PC-9 (cell line): ENCODE data around the gene ZSCAN16. TPM values are rescaled to one million over a fixed set of nuclear protein-coding genes. Genes with fewer than 3 reads are reported as not detected.

ENCODE experiments used
- BruUV-seq: library from RNA; stranded (reverse); fragments of 400-500 nt; replicated peaks from 2 replicates; lab custom pipeline; 2021; lab: Mats Ljungman, UMichigan
- CTCF ChIA-PET: fragments of 300-600 bp; sonication (Branson Sonifier 250); formaldehyde crosslinking; loops from one replicate; lab custom pipeline; 2022; ENCODE audit warnings: antibody characterized with exemption; lab: Charles Lee
- POLR2A ChIA-PET: fragments of 300-600 bp; sonication (Branson Sonifier 250); formaldehyde crosslinking; loops from one replicate; lab custom pipeline; 2022; ENCODE audit warnings: antibody characterized with exemption; ENCODE audit not compliant: unreplicated experiment; lab: Charles Lee
- DNase-seq, 2 experiments: peaks; one replicate each; pipeline versions ENCODE4 v3.0.0 to v3.0.0-alpha.2; 2015 to 2022; ENCODE audit warnings: mixed read lengths in 1 of 2
- H2AFZ ChIP-seq: fragments of 200-600 bp; sonication (generic); 2 replicates; pipeline ENCODE4 v1.8.1; 2017; ENCODE audit warnings: antibody characterized with exemption
- H3F3A ChIP-seq: fragments of 200-600 bp; sonication (generic); 2 replicates; pipeline ENCODE4 v1.8.1; 2017; ENCODE audit warnings: antibody characterized with exemption, mild to moderate bottlenecking, low read depth; ENCODE audit not compliant: insufficient read depth
- H3K27ac ChIP-seq: fragments of 200-600 bp; sonication (generic); 2 replicates; pipeline ENCODE4 v1.6.1; 2016; ENCODE audit warnings: mixed run types
- H3K27me3 ChIP-seq: fragments of 200-600 bp; sonication (generic); 2 replicates; pipeline ENCODE4 v1.6.1; 2016; ENCODE audit warnings: low read depth, mixed run types; ENCODE audit not compliant: insufficient read depth
- H3K36me3 ChIP-seq: fragments of 200-600 bp; sonication (generic); 2 replicates; pipeline ENCODE4 v1.6.1; 2016; ENCODE audit warnings: low read depth, mixed run types
- H3K4me1 ChIP-seq: fragments of 200-600 bp; sonication (generic); replicated peaks from 2 replicates; pipeline ENCODE4 v1.6.1; 2016; ENCODE audit warnings: mixed run types; ENCODE audit not compliant: insufficient read depth
- H3K4me2 ChIP-seq: fragments of 200-600 bp; sonication (generic); 2 replicates; pipeline ENCODE4 v1.6.1; 2017; ENCODE audit warnings: mixed run types
- H3K4me3 ChIP-seq: fragments of 200-600 bp; sonication (generic); 2 replicates; pipeline ENCODE4 v1.6.1; 2016; ENCODE audit warnings: mixed run types
- H3K79me2 ChIP-seq: fragments of 200-600 bp; sonication (generic); 2 replicates; pipeline ENCODE4 v1.6.1; 2017; ENCODE audit warnings: low read depth, mixed run types
- H3K9me2 ChIP-seq: fragments of 200-600 bp; sonication (generic); 2 replicates; pipeline ENCODE4 v1.8.1; 2017; ENCODE audit warnings: mild to moderate bottlenecking; ENCODE audit not compliant: insufficient read depth
- H3K9me3 ChIP-seq: fragments of 200-600 bp; sonication (generic); 2 replicates; pipeline ENCODE4 v1.8.1; 2016; ENCODE audit warnings: low read depth; ENCODE audit not compliant: insufficient read depth
- H4K20me1 ChIP-seq: fragments of 200-600 bp; sonication (generic); 2 replicates; pipeline ENCODE4 v1.8.1; 2017; ENCODE audit not compliant: insufficient read depth
- EZH2 ChIP-seq: fragments of 200-600 bp; sonication (generic); IDR thresholded peaks from 2 replicates; pipeline ENCODE4 v1.8.0; 2017; ENCODE audit warnings: antibody characterized with exemption, low read depth
- intact Hi-C: fragments of 100-400 bp; cut with micrococcal nuclease; formaldehyde crosslinking; loops from one replicate; pipeline ENCODE4 v1.10.0; 2022; ENCODE audit not compliant: unreplicated experiment
- total RNA-seq: library from RNA; stranded (reverse); gene quantifications from 2 replicates; pipeline ENCODE4 v1.2.3, GENCODE V29; 2021
- TF ChIP-seq, protein P1 (sequence below): fragments of 200-600 bp; sonication (generic); conservative IDR thresholded peaks from 2 replicates; pipeline ENCODE4 v1.6.1; 2017; ENCODE audit warnings: mixed run types, antibody characterized with exemption, mild to moderate bottlenecking, moderate library complexity

ZSCAN16 gene
- total RNA-seq, 1 experiment from 2014 or later, result 5.6 TPM

DNA sequence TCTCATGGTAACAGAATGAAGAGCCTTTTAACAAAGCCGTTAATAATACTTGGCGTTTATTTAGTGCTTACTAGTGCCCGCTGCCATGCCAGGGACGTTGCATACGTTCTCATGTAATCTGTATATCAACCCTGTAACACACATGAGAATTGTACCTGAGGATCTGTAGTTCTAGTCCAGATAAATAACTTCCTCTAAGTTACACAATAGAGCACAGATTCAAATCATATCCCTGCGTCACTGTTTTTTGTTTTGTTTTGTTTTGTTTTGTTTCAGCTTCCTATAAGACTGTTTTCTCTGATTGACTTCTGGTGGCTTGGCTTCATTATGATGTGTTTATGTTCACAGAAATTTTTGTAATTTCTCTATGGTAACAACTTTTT is 553 bp downstream of the ZSCAN16 start:
- no peak for DNase-seq
- Histone ChIP-seq H3K36me3 (peaks cover 10% of the 10 kb centered on the region; the same call in 1 of the 2 replicates), H3K9me2 (no peaks in the 10 kb centered on the region), H3K4me3 (peak overlapping the region; percentile 64), H3K27me3 (no peaks in the 10 kb centered on the region), H4K20me1 (no peaks in the 10 kb centered on the region), H3K9me3 (no peaks in the 10 kb centered on the region), H3K27ac (0 out of 2 replicates have a peak overlapping the region, but pooled peaks have one; percentile 7), H3F3A (peaks cover 4% of the 10 kb centered on the region; the same call in 1 of the 2 replicates), H3K79me2 (peaks cover 25% of the 10 kb centered on the region), H3K4me1 (peaks cover 7% of the 10 kb centered on the region), H3K4me2 (peak overlapping the region; percentile 85), H2AFZ (peak overlapping the region; percentile 96)
- no TSS peak for BruUV-seq
- ChIA-PET POLR2A (interaction anchor here (0.5 to 1.2 kb wide), 5 partner anchors 17 to 873 kb away, joined by 3 to 9 read pairs (median 8); partner anchors contain the start of gene ZKSCAN8), CTCF (interaction anchor here (0.6 to 1.1 kb wide), 2 partner anchors 417 to 468 kb away, joined by 3 to 5 read pairs; no protein-coding TSS in a partner anchor)
- intact Hi-C loops, result no loop called here
- TF ChIP-seq, protein P1, sequence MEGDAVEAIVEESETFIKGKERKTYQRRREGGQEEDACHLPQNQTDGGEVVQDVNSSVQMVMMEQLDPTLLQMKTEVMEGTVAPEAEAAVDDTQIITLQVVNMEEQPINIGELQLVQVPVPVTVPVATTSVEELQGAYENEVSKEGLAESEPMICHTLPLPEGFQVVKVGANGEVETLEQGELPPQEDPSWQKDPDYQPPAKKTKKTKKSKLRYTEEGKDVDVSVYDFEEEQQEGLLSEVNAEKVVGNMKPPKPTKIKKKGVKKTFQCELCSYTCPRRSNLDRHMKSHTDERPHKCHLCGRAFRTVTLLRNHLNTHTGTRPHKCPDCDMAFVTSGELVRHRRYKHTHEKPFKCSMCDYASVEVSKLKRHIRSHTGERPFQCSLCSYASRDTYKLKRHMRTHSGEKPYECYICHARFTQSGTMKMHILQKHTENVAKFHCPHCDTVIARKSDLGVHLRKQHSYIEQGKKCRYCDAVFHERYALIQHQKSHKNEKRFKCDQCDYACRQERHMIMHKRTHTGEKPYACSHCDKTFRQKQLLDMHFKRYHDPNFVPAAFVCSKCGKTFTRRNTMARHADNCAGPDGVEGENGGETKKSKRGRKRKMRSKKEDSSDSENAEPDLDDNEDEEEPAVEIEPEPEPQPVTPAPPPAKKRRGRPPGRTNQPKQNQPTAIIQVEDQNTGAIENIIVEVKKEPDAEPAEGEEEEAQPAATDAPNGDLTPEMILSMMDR, result no peak
- TF ChIP-seq EZH2, result no peak

DNA sequence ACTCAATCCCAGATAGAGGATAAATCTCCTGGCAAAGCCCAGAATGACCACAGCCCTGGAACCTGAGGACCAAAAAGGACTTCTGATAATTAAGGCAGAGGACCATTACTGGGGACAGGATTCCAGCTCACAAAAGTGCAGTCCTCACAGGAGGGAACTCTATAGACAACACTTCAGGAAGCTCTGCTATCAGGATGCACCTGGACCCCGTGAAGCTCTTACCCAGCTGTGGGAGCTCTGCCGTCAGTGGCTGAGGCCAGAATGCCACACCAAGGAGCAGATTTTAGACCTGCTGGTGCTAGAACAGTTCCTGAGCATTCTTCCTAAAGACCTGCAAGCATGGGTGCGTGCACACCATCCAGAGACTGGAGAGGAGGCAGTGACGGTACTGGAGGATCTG is 992 bp downstream of the ZSCAN16 start:
- peak overlapping the region; percentile 85 for H3K4me2 ChIP-seq
- H3K4me1 ChIP-seq, result peaks cover 7% of the 10 kb centered on the region
- no peaks in the 10 kb centered on the region for H3K27me3 ChIP-seq
- no peaks in the 10 kb centered on the region for H3K9me3 ChIP-seq
- no peak for DNase-seq
- H2AFZ ChIP-seq, result peak overlapping the region; percentile 96; the same call in 1 of the 2 replicates
- intact Hi-C loops, result no loop called here
- H4K20me1 ChIP-seq, result no peaks in the 10 kb centered on the region
- CTCF ChIA-PET, result interaction anchor here (0.6 kb wide), 1 partner anchor 467 kb away, joined by 3 read pairs; no protein-coding TSS in a partner anchor
- no peaks in the 10 kb centered on the region for H3K9me2 ChIP-seq
- peaks cover 10% of the 10 kb centered on the region; the same call in 1 of the 2 replicates for H3K36me3 ChIP-seq
- H3K27ac ChIP-seq, result 0 out of 2 replicates have a peak overlapping the region, but pooled peaks have one; percentile 7
- BruUV-seq, result no TSS peak
- peak overlapping the region; percentile 64 for H3K4me3 ChIP-seq
- peaks cover 4% of the 10 kb centered on the region; the same call in 1 of the 2 replicates for H3F3A ChIP-seq
- POLR2A ChIA-PET, result interaction anchor here (0.6 to 0.7 kb wide), 2 partner anchors 142 to 874 kb away, joined by 8 to 9 read pairs; no protein-coding TSS in a partner anchor
- TF ChIP-seq, protein P1, result no peak
- TF ChIP-seq EZH2, result no peak
- peaks cover 25% of the 10 kb centered on the region for H3K79me2 ChIP-seq

DNA sequence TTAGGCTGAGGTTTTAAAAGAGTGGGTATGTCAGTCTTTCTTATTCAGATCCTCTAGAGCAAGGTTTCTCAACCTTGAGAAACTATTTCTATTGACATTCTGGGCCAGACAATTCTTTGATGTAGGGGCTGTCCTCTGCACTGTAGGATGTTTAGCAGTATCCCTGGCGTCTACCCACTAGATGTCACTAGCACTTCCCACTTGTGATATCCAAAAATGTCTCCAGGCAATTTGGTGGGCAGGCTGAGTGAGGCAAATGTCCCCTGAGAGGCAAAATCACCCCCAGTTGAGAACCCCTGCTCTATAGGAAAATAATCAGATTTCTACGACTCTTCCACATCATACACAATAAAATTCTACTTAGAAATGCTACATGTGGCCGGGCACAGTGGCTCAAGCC is 9.6 kb downstream of the ZSCAN16 start:
- Histone ChIP-seq H3F3A (peaks cover 4% of the 10 kb centered on the region; the same call in 1 of the 2 replicates), H3K27me3 (no peaks in the 10 kb centered on the region), H3K27ac (no peak overlapping the region), H3K4me1 (peaks cover 18% of the 10 kb centered on the region), H3K4me2 (no peak overlapping the region), H4K20me1 (no peaks in the 10 kb centered on the region), H3K79me2 (peaks cover 16% of the 10 kb centered on the region; the same call in 1 of the 2 replicates), H3K9me2 (no peaks in the 10 kb centered on the region), H3K9me3 (no peaks in the 10 kb centered on the region), H2AFZ (no peak overlapping the region), H3K36me3 (peaks cover 7% of the 10 kb centered on the region; the same call in 1 of the 2 replicates), H3K4me3 (no peak overlapping the region)
- DNase-seq, result peak in 1 of 2 experiments; percentile 41
- no TSS peak for BruUV-seq
- ChIA-PET CTCF (no interaction called here), POLR2A (no interaction called here)
- TF ChIP-seq EZH2, result no peak
- TF ChIP-seq, protein P1, result peak; percentile 52; the same call in 1 of the 2 replicates
- intact Hi-C loops, result loop anchor here (1.0 to 10.0 kb wide), 2 partner anchors 222 to 451 kb away; a partner anchor contains a TSS
